A673 (cell line): ENCODE data around the gene TMEM108. TPM values are rescaled to one million over a fixed set of nuclear protein-coding genes. Genes with fewer than 3 reads are reported as not detected.

Experiments used
- BruUV-seq: library from RNA; stranded (reverse); fragments of 400-500 nt; replicated peaks from 2 replicates; lab custom pipeline; 2021; lab: Mats Ljungman, UMichigan
- CTCF ChIA-PET: fragments of 300-600 bp; sonication (Branson Sonifier 250); formaldehyde crosslinking; loops from one replicate; lab custom pipeline; 2022; ENCODE audit warnings: antibody characterized with exemption; lab: Charles Lee
- POLR2A ChIA-PET: fragments of 300-600 bp; sonication (Branson Sonifier 250); formaldehyde crosslinking; loops from one replicate; lab custom pipeline; 2022; ENCODE audit warnings: antibody characterized with exemption; ENCODE audit not compliant: low non-redundant PET; lab: Charles Lee
- DNase-seq: peaks from one replicate; pipeline ENCODE4 v3.0.0-alpha.2; 2015; ENCODE audit warnings: low spot score
- H3K27ac ChIP-seq: fragments of 200-600 bp; sonication (generic); 2 replicates; pipeline ENCODE4 v1.5.1; 2016; ENCODE audit warnings: mixed run types, low read depth, mild to moderate bottlenecking, mixed read lengths, antibody characterized with exemption, low read length; ENCODE audit not compliant: poor library complexity, severe bottlenecking
- H3K27me3 ChIP-seq: fragments of 200-600 bp; sonication (generic); replicated peaks from 2 replicates; pipeline ENCODE4 v1.6.1; 2017; ENCODE audit warnings: mixed run types, low read depth, mild to moderate bottlenecking, mixed read lengths, antibody characterized with exemption, low read length; ENCODE audit not compliant: insufficient read depth, poor library complexity
- H3K36me3 ChIP-seq: fragments of 200-600 bp; sonication (generic); 2 replicates; pipeline ENCODE4 v1.6.1; 2016; ENCODE audit warnings: mixed run types, mild to moderate bottlenecking, mixed read lengths, antibody characterized with exemption, low read length; ENCODE audit not compliant: insufficient read depth, poor library complexity, severe bottlenecking
- H3K4me1 ChIP-seq: fragments of 200-600 bp; sonication (generic); 2 replicates; pipeline ENCODE4 v1.6.1; 2017; ENCODE audit warnings: mixed run types, mild to moderate bottlenecking, mixed read lengths, antibody characterized with exemption, low read length; ENCODE audit not compliant: insufficient read depth, poor library complexity, severe bottlenecking
- H3K4me3 ChIP-seq: fragments of 200-600 bp; sonication (generic); 2 replicates; pipeline ENCODE4 v1.5.1; 2016; ENCODE audit warnings: low read depth, mixed run types, mild to moderate bottlenecking, mixed read lengths, low read length; ENCODE audit not compliant: poor library complexity, severe bottlenecking
- H3K9me3 ChIP-seq: fragments of 200-600 bp; sonication (generic); 2 replicates; pipeline ENCODE4 v1.6.1; 2016; ENCODE audit warnings: mixed run types, low read depth, mild to moderate bottlenecking, mixed read lengths, antibody characterized with exemption, low read length; ENCODE audit not compliant: poor library complexity, severe bottlenecking
- EZH2 ChIP-seq: fragments of 200-600 bp; sonication (generic); IDR thresholded peaks from 2 replicates; pipeline ENCODE4 v1.6.1; 2017; ENCODE audit warnings: borderline replicate concordance, low read depth, mild to moderate bottlenecking, mixed read lengths, antibody characterized with exemption, low read length; ENCODE audit not compliant: poor library complexity, severe bottlenecking
- intact Hi-C: fragments of 100-400 bp; cut with micrococcal nuclease; formaldehyde crosslinking; loops from one replicate; pipeline ENCODE4 v1.10.0; 2022; ENCODE audit not compliant: unreplicated experiment
- total RNA-seq: library from RNA; stranded (reverse); gene quantifications from 2 replicates; pipeline ENCODE4 v1.2.3, GENCODE V29; 2021
- TF ChIP-seq, protein P1 (sequence below): fragments of 300-800, 200-600 bp; sonication (generic); conservative IDR thresholded peaks from 2 replicates; pipeline ENCODE4 v1.5.1; 2017; ENCODE audit warnings: low read depth, mild to moderate bottlenecking, antibody characterized with exemption, low read length, moderate library complexity, mixed read lengths

The TMEM108 gene
- total RNA-seq, 1 experiment from 2014 or later = 0.30 TPM

- no TSS peak for BruUV-seq
- Histone ChIP-seq H3K27me3 (peaks cover 44% of the 10 kb centered on the region), H3K9me3 (no peaks in the 10 kb centered on the region), H3K4me3 (no peak overlapping the region), H3K4me1 (peaks cover 11% of the 10 kb centered on the region), H3K36me3 (no peaks in the 10 kb centered on the region), H3K27ac (no peak overlapping the region)
- peak; percentile 5 for DNase-seq
- intact Hi-C loops = no loop called here
- TF ChIP-seq, protein P1, sequence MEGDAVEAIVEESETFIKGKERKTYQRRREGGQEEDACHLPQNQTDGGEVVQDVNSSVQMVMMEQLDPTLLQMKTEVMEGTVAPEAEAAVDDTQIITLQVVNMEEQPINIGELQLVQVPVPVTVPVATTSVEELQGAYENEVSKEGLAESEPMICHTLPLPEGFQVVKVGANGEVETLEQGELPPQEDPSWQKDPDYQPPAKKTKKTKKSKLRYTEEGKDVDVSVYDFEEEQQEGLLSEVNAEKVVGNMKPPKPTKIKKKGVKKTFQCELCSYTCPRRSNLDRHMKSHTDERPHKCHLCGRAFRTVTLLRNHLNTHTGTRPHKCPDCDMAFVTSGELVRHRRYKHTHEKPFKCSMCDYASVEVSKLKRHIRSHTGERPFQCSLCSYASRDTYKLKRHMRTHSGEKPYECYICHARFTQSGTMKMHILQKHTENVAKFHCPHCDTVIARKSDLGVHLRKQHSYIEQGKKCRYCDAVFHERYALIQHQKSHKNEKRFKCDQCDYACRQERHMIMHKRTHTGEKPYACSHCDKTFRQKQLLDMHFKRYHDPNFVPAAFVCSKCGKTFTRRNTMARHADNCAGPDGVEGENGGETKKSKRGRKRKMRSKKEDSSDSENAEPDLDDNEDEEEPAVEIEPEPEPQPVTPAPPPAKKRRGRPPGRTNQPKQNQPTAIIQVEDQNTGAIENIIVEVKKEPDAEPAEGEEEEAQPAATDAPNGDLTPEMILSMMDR = no peak
- no peak for TF ChIP-seq EZH2
- CTCF ChIA-PET = no interaction called here
- POLR2A ChIA-PET = no interaction called here
Measured at GRCh38 chr3:133412183-133413132, 374.3 kb downstream of the TMEM108 start.

GRCh38 chr3:133413161-133414020 is 375.2 kb downstream of the TMEM108 start:
- peak; percentile 66 for DNase-seq
- H3K4me1 ChIP-seq = peaks cover 11% of the 10 kb centered on the region
- no TSS peak for BruUV-seq
- no peaks in the 10 kb centered on the region for H3K36me3 ChIP-seq
- H3K27ac ChIP-seq = peak overlapping the region; percentile 4
- H3K9me3 ChIP-seq = no peaks in the 10 kb centered on the region
- H3K27me3 ChIP-seq = peaks cover 35% of the 10 kb centered on the region
- TF ChIP-seq, protein P1 = no peak
- no peak for TF ChIP-seq EZH2
- intact Hi-C loops = no loop called here
- CTCF ChIA-PET = interaction anchor here (0.6 kb wide), 1 partner anchor 10 kb away, joined by 6 read pairs; no protein-coding TSS in a partner anchor
- no peak overlapping the region for H3K4me3 ChIP-seq
- POLR2A ChIA-PET = no interaction called here

DNA sequence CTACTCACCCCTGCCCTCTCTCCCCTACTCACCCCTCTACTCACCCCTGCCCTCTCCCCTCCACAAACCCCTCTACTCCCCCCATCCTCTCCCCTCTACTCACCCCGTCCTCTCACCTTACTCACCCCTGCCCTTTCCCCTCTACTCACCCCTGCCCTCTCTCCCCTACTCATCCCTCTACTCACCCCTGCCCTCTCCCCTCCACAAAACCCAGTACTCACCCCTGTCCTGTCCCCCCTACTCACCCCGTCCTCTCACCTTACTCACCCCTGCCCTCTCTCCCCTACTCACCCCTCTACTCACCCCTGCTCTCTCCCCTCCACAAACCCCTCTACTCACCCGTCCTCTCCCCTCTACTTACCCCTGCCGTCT is 375.8 kb downstream of the TMEM108 start:
- intact Hi-C loops = no loop called here
- no peak for DNase-seq
- Histone ChIP-seq H3K9me3 (no peaks in the 10 kb centered on the region), H3K36me3 (no peaks in the 10 kb centered on the region), H3K27me3 (peaks cover 32% of the 10 kb centered on the region), H3K4me1 (peaks cover 11% of the 10 kb centered on the region), H3K27ac (no peak overlapping the region), H3K4me3 (no peak overlapping the region)
- POLR2A ChIA-PET = no interaction called here
- TF ChIP-seq, protein P1 = no peak
- TF ChIP-seq EZH2 = no peak
- CTCF ChIA-PET = interaction anchor here (0.6 kb wide), 1 partner anchor 10 kb away, joined by 6 read pairs; no protein-coding TSS in a partner anchor
- BruUV-seq = no TSS peak
